CD4-positive, alpha-beta T cell treated with Interleukin-4 for 1 hour (primary cell): ENCODE results near the gene CCNA1.

Source experiments
- DNase-seq, 2 donors: peaks; one replicate each; pipeline ENCODE4 v3.0.0-alpha.2; 2020 to 2022

The CCNA1 gene

GRCh38 chr13:36432106-36432544, at the start of gene CCNA1:
CCNA1 (plus strand) TSS chr13:36432495; CDS start chr13:36433057, 562 bp downstream.
- DNase-seq: no peak

- no peak for DNase-seq
These were observed 46.8 kb upstream of the CCNA1 start for GRCh38 chr13:36385489-36385888.

- no peak for DNase-seq
These were observed 37.0 kb upstream of the CCNA1 start for GRCh38 chr13:36395280-36395679.

GRCh38 chr13:36405151-36405550, 27.1 kb upstream of the CCNA1 start:
- DNase-seq: no peak

- no peak for DNase-seq
These were observed 19.6 kb upstream of the CCNA1 start for GRCh38 chr13:36412736-36413135.

- DNase-seq: no peak
These were observed 19.1 kb upstream of the CCNA1 start for GRCh38 chr13:36413161-36413560.

DNA sequence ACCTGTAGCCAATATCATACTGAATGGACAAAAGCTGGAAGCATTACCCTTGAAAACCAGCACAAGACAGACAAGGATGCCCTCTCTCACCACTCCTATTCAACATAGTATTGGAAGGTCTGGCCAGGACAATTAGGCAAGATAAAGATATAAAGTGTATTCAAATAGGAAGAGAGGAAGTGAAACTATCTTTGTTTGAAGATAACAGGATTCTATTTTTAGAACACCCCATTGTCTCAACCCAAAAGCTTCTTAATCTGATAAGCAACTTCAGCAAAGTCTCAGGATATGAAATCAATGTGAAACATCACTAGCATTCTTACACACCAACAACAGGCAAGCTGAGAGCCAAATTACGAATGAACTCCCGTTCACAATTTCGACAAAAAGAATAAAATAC, 17.8 kb upstream of the CCNA1 start:
- no peak for DNase-seq

GRCh38 chr13:36417331-36417730, 15.0 kb upstream of the CCNA1 start:
- no peak for DNase-seq

GRCh38 chr13:36418022-36418805, 14.1 kb upstream of the CCNA1 start:
- DNase-seq: no peak

- DNase-seq: peak; percentile 60 to 62
These were observed 11.8 kb upstream of the CCNA1 start for GRCh38 chr13:36420437-36420891.

DNA sequence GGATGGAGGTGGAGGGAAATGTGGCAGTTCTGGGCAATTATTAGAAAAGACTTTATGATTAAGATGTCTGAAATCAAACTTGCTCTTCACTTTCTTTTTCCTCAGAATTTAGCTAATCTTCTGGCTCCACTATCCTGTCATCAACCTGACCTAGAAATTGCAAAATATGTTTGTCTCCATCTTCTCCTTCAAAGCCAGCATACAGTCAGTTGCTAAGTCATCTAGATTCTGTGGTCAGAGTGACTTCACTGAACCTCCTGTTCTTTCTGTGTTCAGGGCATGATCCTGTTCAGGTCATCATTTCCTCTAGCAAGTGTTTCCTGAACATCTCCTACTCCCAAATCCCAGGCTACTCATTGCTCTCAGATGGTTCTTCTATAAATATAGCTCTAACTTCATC, 10.8 kb upstream of the CCNA1 start:
- no peak for DNase-seq

DNA sequence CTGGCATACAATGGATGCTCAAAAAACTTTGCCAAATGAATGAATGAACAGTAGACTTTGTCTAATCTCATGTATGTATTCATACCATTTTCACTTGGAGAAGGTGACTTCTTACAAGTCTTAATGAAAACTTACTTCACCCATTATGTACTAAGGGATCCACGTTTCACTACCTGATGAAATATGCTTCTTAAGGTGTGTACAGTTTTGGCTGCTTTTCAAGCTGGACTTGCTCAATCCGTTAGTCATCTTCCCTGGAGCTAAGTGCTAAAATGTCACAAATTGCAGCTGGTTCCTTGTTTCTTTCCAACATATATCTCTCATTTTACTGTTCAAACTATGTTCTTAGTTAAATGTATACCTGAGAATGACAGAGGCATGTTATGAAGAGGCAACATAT, 4.2 kb upstream of the CCNA1 start:
- no peak for DNase-seq

DNA sequence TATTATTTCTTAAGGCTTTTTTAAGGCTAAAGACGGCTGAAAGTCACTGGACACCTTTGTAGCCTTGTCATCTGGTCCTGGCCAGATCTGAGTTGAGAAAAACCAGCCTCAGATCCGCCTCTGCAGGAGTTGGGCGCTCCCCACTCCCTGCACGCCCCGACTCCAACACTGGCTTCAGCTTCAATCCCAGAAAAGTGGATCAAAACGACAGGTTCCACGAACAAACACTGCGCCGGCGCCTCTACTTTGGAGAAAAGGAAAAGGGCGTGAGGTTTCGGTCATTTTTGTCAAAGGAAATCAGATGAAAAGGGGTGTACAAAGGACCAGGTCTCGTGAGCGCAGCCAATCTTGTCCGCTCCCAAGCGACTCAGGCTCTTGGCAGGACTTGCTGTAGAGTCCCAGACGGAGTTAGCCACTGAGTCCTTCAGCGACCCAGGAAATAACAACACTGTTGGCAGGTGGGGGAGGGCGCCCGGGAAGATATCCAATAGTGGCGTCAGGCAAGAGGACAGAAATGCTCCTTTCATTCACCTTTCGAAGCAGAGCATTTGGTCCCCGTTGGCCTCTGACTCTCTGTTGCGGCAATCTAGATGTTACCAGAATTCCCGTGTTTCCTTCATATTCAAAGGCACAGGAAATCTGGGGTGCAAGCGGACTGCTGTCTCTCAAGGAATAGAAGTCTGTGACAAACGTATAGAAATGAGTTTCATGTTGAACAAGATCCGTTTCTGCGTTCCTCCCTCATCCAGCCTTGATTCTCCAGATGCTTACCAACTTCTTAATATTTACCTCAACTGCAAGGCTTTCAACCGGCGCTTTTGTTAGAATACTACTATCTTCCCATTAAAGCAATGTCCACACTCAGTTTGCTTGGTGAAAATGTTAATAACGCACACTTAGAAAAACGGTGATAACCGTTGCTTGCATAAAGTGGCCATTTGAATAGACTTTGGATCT, 1.8 kb upstream of the CCNA1 start:
- no peak for DNase-seq

DNA sequence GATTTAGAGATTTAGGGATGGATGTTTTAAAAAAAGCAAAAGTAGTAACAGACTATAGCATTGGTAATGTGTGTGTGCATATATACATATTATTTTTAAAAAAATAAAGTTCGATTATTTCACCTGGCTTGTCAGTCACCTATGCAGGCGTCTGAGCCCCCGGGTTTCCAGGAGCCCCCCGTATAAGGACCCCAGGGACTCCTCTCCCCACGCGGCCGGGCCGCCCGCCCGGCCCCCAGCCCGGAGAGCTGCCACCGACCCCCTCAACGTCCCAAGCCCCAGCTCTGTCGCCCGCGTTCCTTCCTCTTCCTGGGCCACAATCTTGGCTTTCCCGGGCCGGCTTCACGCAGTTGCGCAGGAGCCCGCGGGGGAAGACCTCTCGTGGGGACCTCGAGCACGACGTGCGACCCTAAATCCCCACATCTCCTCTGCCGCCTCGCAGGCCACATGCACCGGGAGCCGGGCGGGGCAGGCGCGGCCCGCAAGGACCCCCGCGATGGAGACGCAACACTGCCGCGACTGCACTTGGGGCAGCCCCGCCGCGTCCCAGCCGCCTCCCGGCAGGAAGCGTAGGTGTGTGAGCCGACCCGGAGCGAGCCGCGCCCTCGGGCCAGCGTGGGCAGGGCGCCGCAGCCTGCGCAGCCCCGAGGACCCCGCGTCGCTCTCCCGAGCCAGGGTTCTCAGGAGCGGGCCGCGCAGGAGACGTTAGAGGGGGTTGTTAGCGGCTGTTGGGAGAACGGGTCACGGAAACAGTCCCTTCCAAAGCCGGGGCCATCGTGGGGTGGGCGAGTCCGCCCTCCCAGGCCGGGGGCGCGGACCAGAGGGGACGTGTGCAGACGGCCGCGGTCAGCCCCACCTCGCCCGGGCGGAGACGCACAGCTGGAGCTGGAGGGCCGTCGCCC, 840 bp upstream of the CCNA1 start:
- DNase-seq: no peak

GRCh38 chr13:36436811-36437210, 4.5 kb downstream of the CCNA1 start:
- DNase-seq: no peak

DNA sequence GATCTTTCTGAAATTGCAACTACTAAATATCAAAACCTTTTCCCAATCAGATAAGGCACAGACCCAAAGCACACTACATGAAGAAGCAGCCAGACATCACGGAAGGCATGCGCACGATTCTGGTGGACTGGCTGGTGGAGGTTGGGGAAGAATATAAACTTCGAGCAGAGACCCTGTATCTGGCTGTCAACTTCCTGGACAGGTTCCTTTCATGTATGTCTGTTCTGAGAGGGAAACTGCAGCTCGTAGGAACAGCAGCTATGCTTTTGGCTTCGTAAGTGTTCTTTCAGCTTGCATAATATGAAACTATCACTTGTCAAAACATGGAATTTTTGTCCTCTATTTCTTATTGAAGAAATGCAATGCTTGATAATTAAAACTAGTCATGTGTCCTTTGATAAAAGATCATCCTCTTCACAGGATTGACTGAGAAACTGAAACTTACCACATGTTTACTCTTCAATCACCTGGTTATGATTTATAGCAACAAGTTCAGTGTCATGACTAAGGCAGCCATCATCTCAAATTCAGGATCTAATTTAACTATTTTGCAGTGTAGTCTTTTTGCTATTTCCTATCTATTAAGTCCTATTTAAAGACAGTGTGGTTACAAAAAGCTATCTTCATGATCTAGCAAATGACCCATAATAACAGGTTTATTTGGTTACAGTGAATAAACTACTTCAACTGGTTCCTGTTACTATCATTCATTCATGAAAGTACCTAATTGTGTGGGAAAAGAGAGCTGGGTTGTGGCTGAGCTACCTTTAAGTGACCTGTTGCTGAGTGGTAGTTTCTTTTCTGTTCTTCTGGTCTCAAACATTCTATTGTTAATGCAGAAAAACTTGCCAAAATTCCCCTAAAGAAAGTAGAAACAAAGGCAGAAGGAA, 6.5 kb downstream of the CCNA1 start:
- DNase-seq: no peak

- DNase-seq: no peak
These were observed 13.0 kb downstream of the CCNA1 start for GRCh38 chr13:36445278-36445677.

GRCh38 chr13:36445891-36446351, 13.6 kb downstream of the CCNA1 start:
- DNase-seq: no peak

- no peak for DNase-seq
These were observed 15.2 kb downstream of the CCNA1 start for GRCh38 chr13:36447501-36447900.

DNA sequence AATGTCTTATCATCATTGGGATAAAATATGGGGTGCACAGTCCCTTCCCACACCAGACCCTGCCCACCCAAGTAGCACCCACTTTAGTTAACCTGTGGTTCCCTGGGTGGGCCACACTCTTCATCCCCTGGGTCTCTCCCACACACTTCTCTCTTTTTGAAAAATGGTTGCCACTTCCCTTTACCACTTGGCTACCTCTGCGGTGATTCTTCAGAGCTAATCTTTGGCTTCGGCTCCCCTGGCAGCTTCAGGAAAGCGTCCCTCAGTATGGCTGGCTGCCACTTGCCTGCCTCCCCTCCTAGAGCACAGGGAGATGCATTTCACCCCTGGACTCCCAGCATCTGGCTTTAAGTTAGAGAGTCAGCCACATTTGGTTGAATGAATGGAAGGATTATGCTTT, 18.2 kb downstream of the CCNA1 start:
- no peak for DNase-seq

DNA sequence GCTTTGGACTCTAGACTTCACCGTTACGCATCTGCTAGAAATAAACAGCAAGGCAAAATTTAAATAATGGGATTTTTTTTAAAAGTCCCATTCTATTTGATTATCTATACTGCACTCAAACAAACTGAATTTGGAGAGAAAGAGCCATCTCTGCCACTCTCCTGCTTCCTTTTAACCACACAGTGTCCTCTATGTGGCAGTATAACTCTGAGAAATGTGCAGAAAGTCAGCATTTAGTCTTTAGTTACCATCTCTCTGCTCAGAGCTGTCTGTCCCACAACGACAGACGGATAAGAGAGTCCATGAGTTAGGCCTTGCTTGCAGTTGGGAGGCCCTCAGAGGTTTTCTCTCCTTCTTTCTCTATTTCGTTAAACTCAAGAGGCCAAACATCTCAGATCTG, 21.2 kb downstream of the CCNA1 start:
- no peak for DNase-seq

DNA sequence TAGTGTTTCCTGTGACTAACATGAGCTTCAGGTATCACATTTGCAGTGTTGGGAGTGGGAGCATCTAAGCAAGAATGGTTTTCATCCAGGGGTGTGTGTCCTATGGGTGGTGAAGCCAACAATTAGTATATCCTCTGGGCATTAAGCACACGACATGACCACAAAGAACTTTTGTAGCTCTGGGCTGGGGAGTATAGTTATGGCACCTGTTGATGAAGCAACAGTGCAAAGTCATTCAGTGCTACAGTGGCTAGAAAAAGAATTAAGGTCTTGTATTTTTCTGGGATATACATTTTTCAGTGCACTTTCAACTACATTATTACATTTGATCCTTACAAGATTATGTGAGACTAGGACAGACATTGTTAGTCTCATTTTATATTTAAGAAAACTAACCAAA, 21.8 kb downstream of the CCNA1 start:
- DNase-seq: no peak
